Smooth muscle cell (in vitro differentiated cells): ENCODE results near the gene LRRC37A3. TPM values are rescaled to one million over a fixed set of nuclear protein-coding genes. Genes with fewer than 3 reads are reported as not detected.
"Not testable (repeated sequence)": the region's sequence is repeated elsewhere in the genome, so short reads cannot be mapped to it uniquely, and the experiment has no call there.

Experiments used
- DNase-seq: peaks from one replicate; lab custom pipeline; 2025; ENCODE audit not compliant: unreplicated experiment; lab: John Stamatoyannopoulos, UW
- H2AFZ ChIP-seq: fragments of 200-600 bp; sonication (generic); 2 replicates; pipeline ENCODE4 v1.6.0; 2016; ENCODE audit warnings: antibody characterized with exemption, low read depth, mild to moderate bottlenecking
- H3F3A ChIP-seq: fragments of 200-600 bp; sonication (generic); 2 replicates; pipeline ENCODE4 v1.6.0; 2017; ENCODE audit warnings: antibody characterized with exemption, low read depth
- H3K27ac ChIP-seq: fragments of 200-600 bp; sonication (generic); 2 replicates; pipeline ENCODE4 v1.5.1; 2016; ENCODE audit warnings: low read depth, mild to moderate bottlenecking
- H3K27me3 ChIP-seq: fragments of 200-600 bp; sonication (generic); 2 replicates; pipeline ENCODE4 v1.6.1; 2016; ENCODE audit warnings: low read depth, mild to moderate bottlenecking
- H3K36me3 ChIP-seq: fragments of 200-600 bp; sonication (generic); 2 replicates; pipeline ENCODE4 v1.5.1; 2016; ENCODE audit warnings: low read depth
- H3K4me1 ChIP-seq: fragments of 200-600 bp; sonication (generic); 2 replicates; pipeline ENCODE4 v1.5.1; 2016; ENCODE audit warnings: low read depth
- H3K4me2 ChIP-seq: fragments of 200-600 bp; sonication (generic); 2 replicates; pipeline ENCODE4 v1.6.0; 2016; ENCODE audit warnings: mild to moderate bottlenecking
- H3K4me3 ChIP-seq: fragments of 200-600 bp; sonication (generic); 2 replicates; pipeline ENCODE4 v1.5.1; 2016; ENCODE audit warnings: mild to moderate bottlenecking
- H3K79me2 ChIP-seq: fragments of 200-600 bp; sonication (generic); 2 replicates; pipeline ENCODE4 v1.6.0; 2016; ENCODE audit warnings: low read depth, mild to moderate bottlenecking
- H3K9ac ChIP-seq: fragments of 200-600 bp; sonication (generic); 2 replicates; pipeline ENCODE4 v1.6.0; 2016; ENCODE audit warnings: low read depth
- H3K9me3 ChIP-seq: fragments of 200-600 bp; sonication (generic); replicated peaks from 2 replicates; pipeline ENCODE4 v1.5.1; 2016; ENCODE audit warnings: low read depth
- H4K20me1 ChIP-seq: fragments of 200-600 bp; sonication (generic); 2 replicates; pipeline ENCODE4 v1.6.0; 2016; ENCODE audit warnings: low read depth
- WGBS: methylation state at CpG from one replicate; pipeline ENCODE4 v1.1.7; 2016; ENCODE audit warnings: low lambda C conversion rate; 5-methylcytosine and 5-hydroxymethylcytosine counted together
- polyA plus RNA-seq: library from polyadenylated mRNA; unstranded; fragments of >200 nt; fragmentation: Nextera tagmentation; extraction: Ambion mirVana; gene quantifications from 2 replicates; pipeline ENCODE4 v1.2.1, GENCODE V29; 2016
- total RNA-seq: library from RNA; depleted of rRNA; stranded (reverse); fragments of >200 nt; gene quantifications from 2 replicates; pipeline ENCODE4 v1.2.3, GENCODE V29; 2014
- TF ChIP-seq, protein P1 (sequence below): fragments of 200-600 bp; sonication (generic); IDR thresholded peaks from 2 replicates; pipeline ENCODE4 v1.5.1; 2017; ENCODE audit warnings: borderline replicate concordance, mild to moderate bottlenecking, antibody characterized with exemption; ENCODE audit not compliant: insufficient read depth, poor library complexity, severe bottlenecking

Gene LRRC37A3
- total and polyA plus RNA-seq, 2 experiments from 2014 or later, result 6.1 to 7.2 TPM

- H3K27me3 ChIP-seq, result no peaks in the 10 kb centered on the region
These were observed 19.0 kb upstream of the LRRC37A3 start for GRCh38 chr17:64938290-64938689.

DNA sequence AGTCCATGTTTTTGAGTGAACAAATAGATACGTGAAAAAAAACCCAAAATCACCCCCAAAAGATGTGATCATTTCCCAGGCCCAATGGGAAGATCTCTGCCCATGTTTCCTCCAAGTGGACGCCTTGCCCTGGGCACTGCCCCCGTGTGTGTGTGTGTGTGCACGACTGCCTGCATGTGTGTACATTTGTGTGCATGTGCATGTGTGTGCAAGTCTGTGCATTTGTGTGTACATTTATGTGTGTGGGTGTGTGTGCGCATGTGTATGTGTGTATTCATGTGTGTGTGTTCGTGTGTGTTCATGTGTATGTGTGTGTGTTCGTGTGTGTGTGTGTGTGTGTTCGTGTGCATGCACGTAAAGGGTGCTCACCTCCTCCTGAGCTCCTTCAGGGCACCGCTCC is 16.8 kb upstream of the LRRC37A3 start:
- no peak overlapping the region for H3K27ac ChIP-seq
- H4K20me1 ChIP-seq, result no peaks in the 10 kb centered on the region
- no peak overlapping the region for H3K4me2 ChIP-seq
- H3F3A ChIP-seq, result no peaks in the 10 kb centered on the region
- no peaks in the 10 kb centered on the region for H3K9me3 ChIP-seq
- H3K4me3 ChIP-seq, result no peak overlapping the region
- H2AFZ ChIP-seq, result no peak overlapping the region
- no peak for DNase-seq
- no peak overlapping the region for H3K9ac ChIP-seq
- no peaks in the 10 kb centered on the region for H3K27me3 ChIP-seq
- TF ChIP-seq, protein P1, sequence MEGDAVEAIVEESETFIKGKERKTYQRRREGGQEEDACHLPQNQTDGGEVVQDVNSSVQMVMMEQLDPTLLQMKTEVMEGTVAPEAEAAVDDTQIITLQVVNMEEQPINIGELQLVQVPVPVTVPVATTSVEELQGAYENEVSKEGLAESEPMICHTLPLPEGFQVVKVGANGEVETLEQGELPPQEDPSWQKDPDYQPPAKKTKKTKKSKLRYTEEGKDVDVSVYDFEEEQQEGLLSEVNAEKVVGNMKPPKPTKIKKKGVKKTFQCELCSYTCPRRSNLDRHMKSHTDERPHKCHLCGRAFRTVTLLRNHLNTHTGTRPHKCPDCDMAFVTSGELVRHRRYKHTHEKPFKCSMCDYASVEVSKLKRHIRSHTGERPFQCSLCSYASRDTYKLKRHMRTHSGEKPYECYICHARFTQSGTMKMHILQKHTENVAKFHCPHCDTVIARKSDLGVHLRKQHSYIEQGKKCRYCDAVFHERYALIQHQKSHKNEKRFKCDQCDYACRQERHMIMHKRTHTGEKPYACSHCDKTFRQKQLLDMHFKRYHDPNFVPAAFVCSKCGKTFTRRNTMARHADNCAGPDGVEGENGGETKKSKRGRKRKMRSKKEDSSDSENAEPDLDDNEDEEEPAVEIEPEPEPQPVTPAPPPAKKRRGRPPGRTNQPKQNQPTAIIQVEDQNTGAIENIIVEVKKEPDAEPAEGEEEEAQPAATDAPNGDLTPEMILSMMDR, result no peak
- no peaks in the 10 kb centered on the region for H3K4me1 ChIP-seq
- WGBS, result 88% methylated on average over 9 of the region's 10 CpGs
- H3K36me3 ChIP-seq, result no peaks in the 10 kb centered on the region
- no peaks in the 10 kb centered on the region for H3K79me2 ChIP-seq

More at GRCh38 chr17:64938290-64938689, 19.0 kb upstream of the LRRC37A3 start:
- no peak overlapping the region for H3K4me3 ChIP-seq
- H2AFZ ChIP-seq, result no peak overlapping the region
- TF ChIP-seq, protein P1, result no peak
- H3K4me1 ChIP-seq, result no peaks in the 10 kb centered on the region
- no peaks in the 10 kb centered on the region for H3K9me3 ChIP-seq
- no peaks in the 10 kb centered on the region for H3K36me3 ChIP-seq
- no peak overlapping the region for H3K4me2 ChIP-seq
- H4K20me1 ChIP-seq, result no peaks in the 10 kb centered on the region
- DNase-seq, result no peak
- peak overlapping the region; percentile 79 for H3K27ac ChIP-seq
- H3F3A ChIP-seq, result no peaks in the 10 kb centered on the region
- no peak overlapping the region for H3K9ac ChIP-seq
- H3K79me2 ChIP-seq, result no peaks in the 10 kb centered on the region

- not testable (repeated sequence) for H3K4me2 ChIP-seq, H3K27me3 ChIP-seq, H3K36me3 ChIP-seq, DNase-seq, H3K4me3 ChIP-seq, H3K9me3 ChIP-seq, H2AFZ ChIP-seq, H3K4me1 ChIP-seq, H4K20me1 ChIP-seq, H3K9ac ChIP-seq, H3K79me2 ChIP-seq, H3K27ac ChIP-seq, H3F3A ChIP-seq
- 95% methylated on average over 6 of the region's 6 CpGs for WGBS
These were observed 15.1 kb upstream of the LRRC37A3 start for GRCh38 chr17:64934284-64934778.

DNA sequence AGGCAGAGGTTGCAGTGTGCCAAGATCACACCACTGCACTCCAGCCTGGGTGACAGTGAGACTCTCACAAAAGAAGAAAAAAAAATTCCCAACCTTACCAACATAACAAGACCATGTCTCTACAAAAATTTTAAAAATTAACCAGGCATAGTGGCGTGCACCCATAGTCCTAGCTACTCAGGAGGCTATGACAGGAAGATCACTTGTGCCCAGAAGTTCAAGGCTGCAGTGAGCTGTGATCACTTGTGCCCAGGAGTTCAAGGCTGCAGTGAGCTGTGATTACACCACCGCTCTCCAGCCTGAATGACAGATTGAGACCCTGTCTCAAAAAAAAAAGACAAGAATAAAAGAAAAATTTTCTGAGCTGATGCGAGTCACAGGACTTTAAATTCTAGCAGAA is 13.6 kb upstream of the LRRC37A3 start:
- WGBS, result 92% methylated on average over 3 of the region's 3 CpGs

DNA sequence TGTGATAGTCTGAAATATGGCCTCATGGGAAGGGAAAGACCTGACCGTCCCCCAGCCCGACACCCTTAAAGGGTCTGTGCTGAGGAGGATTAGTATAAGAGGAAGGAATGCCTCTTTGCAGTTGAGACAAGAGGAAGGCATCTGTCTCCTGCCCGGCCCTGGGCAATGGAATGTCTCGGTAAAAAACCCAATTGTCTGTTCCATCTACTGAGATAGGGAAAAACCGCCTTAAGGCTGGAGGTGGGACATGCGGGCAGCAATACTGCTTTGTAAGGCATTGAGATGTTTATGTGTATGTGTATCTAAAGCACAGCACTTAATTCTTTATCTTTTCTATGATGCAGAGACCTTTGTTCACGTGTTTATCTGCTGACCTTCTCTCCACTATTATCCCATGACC is 11.1 kb upstream of the LRRC37A3 start:
- H3K79me2 ChIP-seq, H3K9me3 ChIP-seq, H3K4me2 ChIP-seq, H3F3A ChIP-seq, H3K9ac ChIP-seq, DNase-seq, H3K27ac ChIP-seq, H3K4me3 ChIP-seq, H3K4me1 ChIP-seq, H3K27me3 ChIP-seq, H3K36me3 ChIP-seq, H4K20me1 ChIP-seq, H2AFZ ChIP-seq: not testable (repeated sequence)
- WGBS, result 52% methylated on average over 7 of the region's 7 CpGs

More for the DNA sequence above, 13.6 kb upstream of the LRRC37A3 start:
- not testable (repeated sequence) for H3F3A ChIP-seq, H3K36me3 ChIP-seq, H3K9me3 ChIP-seq, H3K27me3 ChIP-seq, H3K9ac ChIP-seq, H4K20me1 ChIP-seq, H3K79me2 ChIP-seq, H2AFZ ChIP-seq, H3K4me3 ChIP-seq, DNase-seq, H3K4me1 ChIP-seq, H3K27ac ChIP-seq, H3K4me2 ChIP-seq

DNA sequence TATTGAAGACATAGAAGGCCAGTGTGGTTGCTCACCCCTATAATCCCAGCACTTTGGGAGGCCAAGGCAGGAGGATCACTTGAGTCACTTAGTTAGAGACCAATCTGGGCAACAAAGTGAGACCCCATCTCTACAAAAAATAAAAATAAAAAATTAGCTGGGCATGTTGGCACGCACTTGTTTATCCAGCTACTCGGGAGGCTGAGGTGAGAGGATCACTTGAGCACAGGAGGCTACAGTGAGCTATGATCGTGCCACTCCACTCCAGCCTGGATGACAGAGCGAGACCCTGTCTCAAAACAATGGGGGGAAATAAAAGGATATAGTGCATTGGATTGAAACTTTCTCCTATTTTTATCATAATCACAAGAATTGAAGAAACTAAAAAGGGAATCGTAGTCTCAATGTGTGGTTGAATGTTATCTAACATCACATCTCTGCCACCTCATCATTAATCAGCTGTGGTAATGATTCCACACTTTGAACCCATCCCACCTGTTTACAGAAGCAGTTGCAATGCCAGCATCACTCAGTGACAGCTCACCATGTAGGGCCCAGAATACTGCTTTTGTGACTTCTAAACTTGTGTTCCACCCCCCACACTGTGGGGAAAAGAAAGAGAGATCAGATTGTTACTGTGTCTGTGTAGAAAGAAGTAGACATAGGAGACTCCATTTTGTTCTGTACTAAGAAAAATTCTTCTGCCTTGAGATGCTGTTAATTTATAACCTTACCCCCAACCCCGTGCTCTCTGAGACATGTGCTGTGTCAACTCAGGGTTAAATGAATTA is 10.3 kb upstream of the LRRC37A3 start:
- not testable (repeated sequence) for H3K79me2 ChIP-seq, DNase-seq

GRCh38 chr17:64928701-64929100 is 9.4 kb upstream of the LRRC37A3 start:
- not testable (repeated sequence) for H3K4me3 ChIP-seq, H3K79me2 ChIP-seq, H3K27me3 ChIP-seq, H3K4me1 ChIP-seq, H3K27ac ChIP-seq, H3F3A ChIP-seq, H2AFZ ChIP-seq, DNase-seq, H3K9ac ChIP-seq, H3K9me3 ChIP-seq, H3K4me2 ChIP-seq, H3K36me3 ChIP-seq, H4K20me1 ChIP-seq
- WGBS, result 80% methylated on average over 3 of the region's 3 CpGs

More for the DNA sequence above, 10.3 kb upstream of the LRRC37A3 start:
- H3K36me3 ChIP-seq, H3K9ac ChIP-seq, H2AFZ ChIP-seq, H3K9me3 ChIP-seq, H3F3A ChIP-seq, H3K27ac ChIP-seq, H3K4me1 ChIP-seq, H3K27me3 ChIP-seq, H3K4me3 ChIP-seq, H3K4me2 ChIP-seq, H4K20me1 ChIP-seq: not testable (repeated sequence)
- 89% methylated on average over 5 of the region's 6 CpGs for WGBS
